HG03432 (cell line): ENCODE results near the gene ZFR2.
"Not testable (repeated sequence)": the region's sequence is repeated elsewhere in the genome, so short reads cannot be mapped to it uniquely, and the experiment has no call there.

Source experiments
- ATAC-seq: cut with Tn5 transposase; IDR thresholded peaks from one replicate; pipeline ENCODE4 v1.9.1; 2021; ENCODE audit warnings: mild to moderate bottlenecking, moderate library complexity; ENCODE audit not compliant: unreplicated experiment

ZFR2 gene

GRCh38 chr19:3874695-3875094 lies 5.9 kb upstream of the ZFR2 start:
- ATAC-seq: not testable (repeated sequence)

- ATAC-seq: no peak
Measured at GRCh38 chr19:3873151-3873550, 4.3 kb upstream of the ZFR2 start.

GRCh38 chr19:3867971-3868769 lies 668 bp downstream of the ZFR2 start:
- no peak for ATAC-seq

GRCh38 chr19:3866910-3867638 lies 1.8 kb downstream of the ZFR2 start:
- ATAC-seq: no peak

- no peak for ATAC-seq
Measured at GRCh38 chr19:3863648-3864047, 5.2 kb downstream of the ZFR2 start.

- no peak for ATAC-seq
Measured at GRCh38 chr19:3862826-3863500, 5.9 kb downstream of the ZFR2 start.

- ATAC-seq: no peak
Measured at GRCh38 chr19:3860499-3860898, 8.3 kb downstream of the ZFR2 start.

GRCh38 chr19:3857449-3858003 lies 11.3 kb downstream of the ZFR2 start:
- no peak for ATAC-seq

- ATAC-seq: no peak
Measured at GRCh38 chr19:3855320-3855719, 13.5 kb downstream of the ZFR2 start.

GRCh38 chr19:3852614-3853254 lies 16.1 kb downstream of the ZFR2 start:
- no peak for ATAC-seq

GRCh38 chr19:3852177-3852511 lies 16.7 kb downstream of the ZFR2 start:
- no peak for ATAC-seq

GRCh38 chr19:3851254-3852176 lies 17.3 kb downstream of the ZFR2 start:
- ATAC-seq: no peak

- no peak for ATAC-seq
Measured at GRCh38 chr19:3850320-3850972, 18.4 kb downstream of the ZFR2 start.

GRCh38 chr19:3849787-3850186 lies 19.1 kb downstream of the ZFR2 start:
- no peak for ATAC-seq

- ATAC-seq: no peak
Measured at GRCh38 chr19:3849092-3849491, 19.7 kb downstream of the ZFR2 start.

- no peak for ATAC-seq
Measured at GRCh38 chr19:3844596-3844995, 24.2 kb downstream of the ZFR2 start.

GRCh38 chr19:3842948-3843347 lies 25.9 kb downstream of the ZFR2 start:
- ATAC-seq: no peak

- no peak for ATAC-seq
Measured at GRCh38 chr19:3840804-3841203, 28.0 kb downstream of the ZFR2 start.

GRCh38 chr19:3839941-3840340 lies 28.9 kb downstream of the ZFR2 start:
- no peak for ATAC-seq

GRCh38 chr19:3838661-3839060 lies 30.2 kb downstream of the ZFR2 start:
- ATAC-seq: no peak
